C4-2B (cell line): Measurements from ENCODE around the gene CYP2S1.
"Not testable (repeated sequence)": the region's sequence is repeated elsewhere in the genome, so short reads cannot be mapped to it uniquely, and the experiment has no call there.

Source experiments
- ZFX ChIP-seq: fragments of 450-650 bp; IDR thresholded peaks from 2 replicates; pipeline ENCODE4 v1.6.1; 2017
- TF ChIP-seq, protein P1 (sequence below): fragments of 450-650 bp; conservative IDR thresholded peaks from 2 replicates; pipeline ENCODE4 v1.5.1; 2017; ENCODE audit warnings: mild to moderate bottlenecking

GRCh38 chr19:41150986-41151385 is 42.0 kb upstream of the CYP2S1 start:
- TF ChIP-seq, protein P1, sequence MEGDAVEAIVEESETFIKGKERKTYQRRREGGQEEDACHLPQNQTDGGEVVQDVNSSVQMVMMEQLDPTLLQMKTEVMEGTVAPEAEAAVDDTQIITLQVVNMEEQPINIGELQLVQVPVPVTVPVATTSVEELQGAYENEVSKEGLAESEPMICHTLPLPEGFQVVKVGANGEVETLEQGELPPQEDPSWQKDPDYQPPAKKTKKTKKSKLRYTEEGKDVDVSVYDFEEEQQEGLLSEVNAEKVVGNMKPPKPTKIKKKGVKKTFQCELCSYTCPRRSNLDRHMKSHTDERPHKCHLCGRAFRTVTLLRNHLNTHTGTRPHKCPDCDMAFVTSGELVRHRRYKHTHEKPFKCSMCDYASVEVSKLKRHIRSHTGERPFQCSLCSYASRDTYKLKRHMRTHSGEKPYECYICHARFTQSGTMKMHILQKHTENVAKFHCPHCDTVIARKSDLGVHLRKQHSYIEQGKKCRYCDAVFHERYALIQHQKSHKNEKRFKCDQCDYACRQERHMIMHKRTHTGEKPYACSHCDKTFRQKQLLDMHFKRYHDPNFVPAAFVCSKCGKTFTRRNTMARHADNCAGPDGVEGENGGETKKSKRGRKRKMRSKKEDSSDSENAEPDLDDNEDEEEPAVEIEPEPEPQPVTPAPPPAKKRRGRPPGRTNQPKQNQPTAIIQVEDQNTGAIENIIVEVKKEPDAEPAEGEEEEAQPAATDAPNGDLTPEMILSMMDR, result not testable (repeated sequence)
- not testable (repeated sequence) for TF ChIP-seq ZFX
